Stimulated activated CD4-positive, alpha-beta T cell treated with anti-CD3 and anti-CD28 coated beads, TNF-alpha, amount 100 ng/mL, for 24 hours (primary cell): Measurements from ENCODE around the gene LMO7.
"Not testable (repeated sequence)": the region's sequence is repeated elsewhere in the genome, so short reads cannot be mapped to it uniquely, and the experiment has no call there.

Source experiments
- DNase-seq, 3 experiments: peaks; one replicate each; pipeline ENCODE4 v3.0.0-alpha.2; 2020; ENCODE audit warnings: low read depth in 3 of 3

LMO7 gene

GRCh38 chr13:75771226-75771625, 135.1 kb downstream of the LMO7 start:
- DNase-seq, result no peak

GRCh38 chr13:75771818-75772217, 135.7 kb downstream of the LMO7 start:
- no peak for DNase-seq

GRCh38 chr13:75774176-75774575, 138.0 kb downstream of the LMO7 start:
- DNase-seq, result no peak

GRCh38 chr13:75776550-75776949, 140.4 kb downstream of the LMO7 start:
- DNase-seq, result no peak

GRCh38 chr13:75779393-75779792, 143.3 kb downstream of the LMO7 start:
- no peak for DNase-seq

GRCh38 chr13:75780103-75780502, 144.0 kb downstream of the LMO7 start:
- not testable (repeated sequence) for DNase-seq

- no peak for DNase-seq
Observed at GRCh38 chr13:75782985-75783384, 146.9 kb downstream of the LMO7 start.

GRCh38 chr13:75784003-75784402, 147.9 kb downstream of the LMO7 start:
- no peak for DNase-seq

- DNase-seq, result no peak
Observed at GRCh38 chr13:75785130-75785529, 149.0 kb downstream of the LMO7 start.

- no peak for DNase-seq
Observed at GRCh38 chr13:75787249-75787928, 151.3 kb downstream of the LMO7 start.

- no peak for DNase-seq
Observed at GRCh38 chr13:75788481-75788981, 152.4 kb downstream of the LMO7 start.

- no peak for DNase-seq
Observed at GRCh38 chr13:75789451-75790197, 153.5 kb downstream of the LMO7 start.

- no peak for DNase-seq
Observed at GRCh38 chr13:75790198-75790970, 154.3 kb downstream of the LMO7 start.

- DNase-seq, result no peak
Observed at GRCh38 chr13:75792526-75793187, 156.5 kb downstream of the LMO7 start.

- DNase-seq, result not testable (repeated sequence)
Observed at GRCh38 chr13:75793188-75793567, 157.0 kb downstream of the LMO7 start.

- no peak for DNase-seq
Observed at GRCh38 chr13:75794663-75795062, 158.5 kb downstream of the LMO7 start.

- DNase-seq, result no peak
Observed at GRCh38 chr13:75795274-75795673, 159.1 kb downstream of the LMO7 start.

- no peak for DNase-seq
Observed at GRCh38 chr13:75796825-75797224, 160.7 kb downstream of the LMO7 start.

- DNase-seq, result no peak
Observed at GRCh38 chr13:75797239-75797638, 161.1 kb downstream of the LMO7 start.

GRCh38 chr13:75797719-75798118, 161.6 kb downstream of the LMO7 start:
- no peak for DNase-seq

- DNase-seq, result no peak
Observed at GRCh38 chr13:75798353-75799255, 162.5 kb downstream of the LMO7 start.
